MCF 10A (cell line): ENCODE measurements around the gene FOXD4. TPM values are rescaled to one million over a fixed set of nuclear protein-coding genes. Genes with fewer than 3 reads are reported as not detected.
"Not testable (repeated sequence)": the region's sequence is repeated elsewhere in the genome, so short reads cannot be mapped to it uniquely, and the experiment has no call there.

ENCODE experiments used
- BruUV-seq: library from RNA; stranded (reverse); fragments of 400-500 nt; replicated peaks from 2 replicates; lab custom pipeline; 2021; lab: Mats Ljungman, UMichigan
- CTCF ChIA-PET: fragments of 300-600 bp; sonication (Branson Sonifier 250); formaldehyde crosslinking; extraction: SDS; loops from one replicate; lab custom pipeline; 2021; ENCODE audit warnings: antibody characterized with exemption, inconsistent platforms; lab: Yijun Ruan, JAX
- POLR2A ChIA-PET: fragments of 300-600, 350-650 bp; sonication (Branson Sonifier 250); formaldehyde crosslinking; extraction: SDS; loops from one replicate; lab custom pipeline; 2020; ENCODE audit warnings: antibody characterized with exemption, inconsistent platforms; lab: Yijun Ruan, JAX
- DNase-seq: peaks from one replicate; pipeline ENCODE4 v3.0.0-alpha.2; 2018; ENCODE audit not compliant: unreplicated experiment
- H3K27ac Mint-ChIP-seq: one replicate; pipeline ENCODE4 v1.8.0; 2022; ENCODE audit warnings: mild to moderate bottlenecking, low read depth, mixed read lengths; ENCODE audit not compliant: unreplicated experiment
- H3K27me3 Mint-ChIP-seq: one replicate; pipeline ENCODE4 v1.8.0; 2022; ENCODE audit warnings: mixed read lengths; ENCODE audit not compliant: insufficient read depth, unreplicated experiment
- H3K36me3 Mint-ChIP-seq: one replicate; pipeline ENCODE4 v1.8.0; 2022; ENCODE audit warnings: mild to moderate bottlenecking, moderate library complexity, mixed read lengths; ENCODE audit not compliant: insufficient read depth, unreplicated experiment
- H3K4me1 Mint-ChIP-seq: one replicate; pipeline ENCODE4 v1.8.0; 2022; ENCODE audit warnings: mixed read lengths; ENCODE audit not compliant: insufficient read depth, unreplicated experiment
- H3K4me3 Mint-ChIP-seq: one replicate; pipeline ENCODE4 v1.8.0; 2022; ENCODE audit warnings: mild to moderate bottlenecking, moderate library complexity, mixed read lengths; ENCODE audit not compliant: unreplicated experiment
- H3K9me3 Mint-ChIP-seq: one replicate; pipeline ENCODE4 v1.8.0; 2022; ENCODE audit warnings: mixed read lengths; ENCODE audit not compliant: unreplicated experiment
- intact Hi-C: fragments of 100-400 bp; cut with micrococcal nuclease; formaldehyde crosslinking; loops from 2 replicates; pipeline ENCODE4 v1.14.1; 2022
- total RNA-seq: library from RNA; stranded (reverse); gene quantifications from 2 replicates; pipeline ENCODE4 v1.2.3, GENCODE V29; 2022

The FOXD4 gene
- total RNA-seq, 1 experiment from 2014 or later = 2.1 TPM

DNA sequence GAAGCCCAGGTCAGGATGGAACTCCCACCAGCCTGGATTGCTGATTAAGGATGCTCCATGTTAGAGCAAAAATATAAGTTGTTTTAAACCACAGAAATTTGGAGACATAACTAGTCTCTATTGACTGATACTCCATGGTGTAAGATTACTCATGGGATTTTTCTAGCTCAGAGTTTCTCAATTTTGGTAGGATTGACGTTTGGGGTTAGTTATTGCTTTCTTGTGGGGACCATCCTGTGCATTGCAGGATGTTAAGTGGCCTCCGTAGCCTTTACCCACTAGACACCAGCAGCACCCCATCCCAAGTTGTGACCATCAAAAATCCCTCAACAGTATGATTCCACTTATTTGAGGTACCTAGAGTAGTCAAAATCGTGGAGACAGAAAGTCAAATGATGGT lies 19.4 kb downstream of the FOXD4 start:
- H3K4me3 Mint-ChIP-seq, H3K27ac Mint-ChIP-seq, DNase-seq, H3K36me3 Mint-ChIP-seq, BruUV-seq, H3K27me3 Mint-ChIP-seq, CTCF ChIA-PET, POLR2A ChIA-PET, intact Hi-C loops, H3K9me3 Mint-ChIP-seq, H3K4me1 Mint-ChIP-seq: not testable (repeated sequence)

DNA sequence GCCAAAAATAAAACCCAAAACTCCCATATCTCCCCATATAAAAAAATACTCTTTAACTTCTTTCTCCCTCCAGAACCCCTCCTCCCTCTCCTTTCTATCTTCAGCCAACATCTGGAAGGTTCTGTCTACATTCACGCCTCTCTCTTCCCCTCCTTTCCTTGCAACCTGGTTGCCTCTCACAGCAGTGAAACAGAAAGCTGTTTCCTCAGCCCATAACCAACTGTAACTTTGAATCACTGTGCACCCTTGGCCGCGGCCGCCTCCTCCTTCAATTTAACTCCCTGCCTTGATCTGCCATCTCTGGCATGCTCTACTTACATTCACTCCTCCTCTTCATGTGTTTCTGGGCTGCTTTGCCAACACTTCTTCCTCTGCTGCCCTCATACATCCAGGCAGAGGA lies 23.2 kb downstream of the FOXD4 start:
- H3K9me3 Mint-ChIP-seq, intact Hi-C loops, H3K4me1 Mint-ChIP-seq, DNase-seq, BruUV-seq, H3K4me3 Mint-ChIP-seq, H3K36me3 Mint-ChIP-seq, H3K27me3 Mint-ChIP-seq, CTCF ChIA-PET, POLR2A ChIA-PET: not testable (repeated sequence)
- H3K27ac Mint-ChIP-seq = peak overlapping the region; percentile 64

DNA sequence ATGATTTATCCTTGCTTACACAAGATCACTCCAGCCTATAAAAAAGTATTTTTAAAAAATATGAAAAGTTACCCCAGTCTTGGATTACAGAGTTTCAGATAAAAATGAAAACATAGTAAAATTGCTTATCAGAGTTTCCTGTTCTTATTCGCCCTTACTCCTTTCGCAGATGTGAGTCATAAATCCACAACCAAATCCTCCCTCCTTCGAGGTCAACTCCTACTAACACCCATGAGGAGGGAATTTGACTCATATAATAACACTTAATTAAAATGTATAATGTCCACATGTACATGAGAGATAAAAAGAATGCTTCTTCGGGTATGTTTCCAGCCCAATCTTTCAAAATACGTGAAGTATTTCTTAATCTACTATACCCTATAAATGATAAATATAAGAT lies 23.9 kb downstream of the FOXD4 start:
- CTCF ChIA-PET, H3K4me3 Mint-ChIP-seq, H3K9me3 Mint-ChIP-seq, H3K36me3 Mint-ChIP-seq, BruUV-seq, intact Hi-C loops, POLR2A ChIA-PET, H3K27me3 Mint-ChIP-seq, H3K4me1 Mint-ChIP-seq, H3K27ac Mint-ChIP-seq, DNase-seq: not testable (repeated sequence)

DNA sequence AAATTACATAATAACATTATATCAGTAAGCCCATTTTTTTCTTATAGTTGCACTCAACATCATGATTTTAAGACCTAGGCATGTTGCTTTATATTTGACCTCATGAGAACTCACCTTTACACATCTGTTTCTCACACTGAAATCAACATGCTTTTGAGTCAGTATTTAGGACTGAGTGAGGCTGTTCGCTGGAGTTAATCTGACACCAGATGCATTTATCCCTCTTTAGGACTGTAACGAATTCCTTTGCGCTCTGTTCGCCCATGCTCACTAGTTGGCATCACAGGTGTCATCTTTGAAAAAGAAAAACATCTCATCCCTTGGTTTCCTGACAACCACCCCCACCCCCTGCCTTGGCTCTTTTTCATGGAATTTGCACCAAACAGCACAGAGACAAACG lies 24.3 kb downstream of the FOXD4 start:
- intact Hi-C loops, H3K9me3 Mint-ChIP-seq, H3K4me3 Mint-ChIP-seq, POLR2A ChIA-PET, H3K36me3 Mint-ChIP-seq, DNase-seq, H3K27ac Mint-ChIP-seq, BruUV-seq, H3K27me3 Mint-ChIP-seq, H3K4me1 Mint-ChIP-seq, CTCF ChIA-PET: not testable (repeated sequence)

DNA sequence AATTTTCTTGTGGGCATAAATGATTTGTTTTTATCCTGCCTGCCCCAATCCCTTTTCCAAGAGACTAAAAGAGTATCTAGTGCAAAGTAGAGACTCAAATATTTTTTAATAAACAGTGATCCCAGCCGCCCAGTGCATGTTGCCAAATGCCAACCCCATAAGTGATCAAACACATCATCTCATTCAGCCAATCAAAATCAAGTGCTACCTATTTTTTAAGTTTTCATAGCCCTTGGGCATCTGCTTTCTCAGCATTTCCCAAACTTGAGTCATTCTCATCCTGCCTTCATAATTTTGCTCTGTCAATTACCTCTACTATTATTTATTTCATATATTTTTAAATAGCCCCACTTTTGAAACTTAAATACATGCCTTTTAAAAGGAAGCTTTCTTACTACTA lies 27.4 kb downstream of the FOXD4 start:
- H3K27ac Mint-ChIP-seq, H3K4me3 Mint-ChIP-seq, H3K27me3 Mint-ChIP-seq, H3K4me1 Mint-ChIP-seq, intact Hi-C loops, DNase-seq, H3K9me3 Mint-ChIP-seq, BruUV-seq, POLR2A ChIA-PET, H3K36me3 Mint-ChIP-seq, CTCF ChIA-PET: not testable (repeated sequence)

DNA sequence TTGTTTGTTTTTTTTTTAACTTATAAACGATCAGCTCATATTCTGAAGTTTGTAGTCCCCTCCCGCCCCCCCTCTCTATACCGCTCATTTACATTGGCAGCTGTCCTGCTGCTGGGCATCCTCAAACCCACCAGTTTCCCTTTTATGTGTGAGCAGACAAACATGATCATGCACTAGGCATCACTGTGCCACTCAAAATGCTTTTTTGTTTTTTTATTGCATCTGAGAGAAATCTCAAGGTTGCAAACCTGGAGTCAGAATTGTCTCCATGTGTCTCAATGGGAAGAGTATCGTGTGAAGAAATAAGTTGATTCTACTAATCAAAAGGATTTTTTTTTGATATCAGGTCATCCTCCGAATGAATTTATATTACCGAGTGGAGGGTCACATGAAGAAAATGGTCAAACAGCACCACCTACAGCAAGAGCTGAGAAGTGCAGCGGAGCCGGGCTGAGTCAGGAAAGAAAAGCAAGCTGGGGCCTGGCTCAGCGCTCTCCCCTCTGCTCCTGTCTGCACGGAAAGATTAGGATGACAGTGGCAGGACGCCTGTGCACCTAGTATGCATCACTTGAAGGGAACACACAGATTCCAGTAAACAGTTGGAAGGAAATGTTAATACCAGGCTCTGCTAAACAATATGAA lies 29.7 kb downstream of the FOXD4 start:
- intact Hi-C loops, BruUV-seq, H3K27me3 Mint-ChIP-seq, POLR2A ChIA-PET, DNase-seq, CTCF ChIA-PET, H3K4me3 Mint-ChIP-seq, H3K9me3 Mint-ChIP-seq, H3K27ac Mint-ChIP-seq, H3K36me3 Mint-ChIP-seq, H3K4me1 Mint-ChIP-seq: not testable (repeated sequence)

DNA sequence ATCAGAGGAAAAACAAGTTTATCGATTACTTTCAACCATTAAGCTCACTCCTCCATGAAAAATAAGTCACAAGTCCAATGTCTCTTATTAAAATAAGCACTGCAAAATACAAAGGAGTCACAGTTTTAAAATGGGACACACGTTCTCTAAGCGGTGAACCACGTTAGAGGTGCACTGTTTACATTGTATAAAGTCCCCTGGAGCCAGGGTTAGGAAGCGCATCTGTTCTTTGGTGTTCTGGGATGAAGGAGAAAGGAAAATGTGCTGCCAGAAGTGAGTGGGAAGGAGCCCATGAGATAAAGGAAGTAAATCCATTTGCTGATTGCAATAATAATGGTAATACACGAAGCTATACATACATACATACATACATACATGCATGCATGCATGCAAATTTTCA lies 30.4 kb downstream of the FOXD4 start:
- H3K9me3 Mint-ChIP-seq, H3K4me3 Mint-ChIP-seq, H3K4me1 Mint-ChIP-seq, H3K27ac Mint-ChIP-seq, BruUV-seq, H3K36me3 Mint-ChIP-seq, DNase-seq, CTCF ChIA-PET, POLR2A ChIA-PET, H3K27me3 Mint-ChIP-seq, intact Hi-C loops: not testable (repeated sequence)

DNA sequence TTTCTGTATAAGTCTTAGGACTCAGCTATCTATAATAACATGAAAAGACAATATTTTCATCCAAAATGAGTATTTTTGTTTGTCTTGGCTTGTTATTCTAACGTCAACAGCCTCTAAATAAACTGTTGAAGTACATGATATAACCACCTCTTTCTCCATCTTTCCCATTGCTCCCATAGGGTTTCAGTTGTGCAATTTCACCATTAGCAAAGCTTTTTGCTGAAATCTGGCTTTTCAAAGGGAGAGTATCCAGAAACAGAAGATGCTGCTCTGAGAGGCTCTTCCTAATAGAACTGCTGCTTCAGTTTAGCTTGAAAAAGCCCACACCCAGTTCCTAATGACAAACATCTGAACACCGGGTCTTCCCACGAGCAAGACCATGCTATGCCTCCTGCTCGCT lies 31.1 kb downstream of the FOXD4 start:
- H3K27me3 Mint-ChIP-seq, H3K36me3 Mint-ChIP-seq, H3K4me1 Mint-ChIP-seq, intact Hi-C loops, BruUV-seq, DNase-seq, H3K27ac Mint-ChIP-seq, H3K9me3 Mint-ChIP-seq, H3K4me3 Mint-ChIP-seq, CTCF ChIA-PET, POLR2A ChIA-PET: not testable (repeated sequence)

DNA sequence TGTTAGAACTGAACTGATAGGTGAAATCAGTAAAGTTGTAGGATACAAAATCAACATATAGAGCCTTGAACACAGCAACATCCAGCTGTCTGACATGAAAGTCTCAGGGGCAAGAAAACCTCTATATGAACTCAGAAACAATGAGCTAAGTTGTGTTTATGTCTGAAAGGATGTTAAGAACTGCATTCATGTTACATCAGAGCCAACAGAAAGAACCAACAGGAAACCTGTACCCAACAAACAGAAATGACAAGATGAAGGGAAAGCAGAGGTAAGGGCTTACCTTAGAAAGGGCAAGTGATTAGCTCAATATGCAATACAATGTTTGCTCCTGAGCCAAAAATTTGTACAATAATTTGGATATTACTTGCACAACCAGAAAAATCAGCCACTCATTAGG lies 31.5 kb downstream of the FOXD4 start:
- H3K4me3 Mint-ChIP-seq, H3K27ac Mint-ChIP-seq, H3K27me3 Mint-ChIP-seq, H3K4me1 Mint-ChIP-seq, H3K36me3 Mint-ChIP-seq, POLR2A ChIA-PET, H3K9me3 Mint-ChIP-seq, CTCF ChIA-PET, intact Hi-C loops, DNase-seq, BruUV-seq: not testable (repeated sequence)
